GM10248 (cell line): ENCODE results near the gene SUPT7L.

Source experiments
- CTCF ChIA-PET: fragments of 300-600 bp; sonication (Branson Sonifier 250); formaldehyde crosslinking; extraction: SDS; loops from one replicate; lab custom pipeline; 2021; ENCODE audit warnings: antibody characterized with exemption; lab: Yijun Ruan, JAX
- POLR2A ChIA-PET: fragments of 350-650 bp; sonication (Branson Sonifier 250); formaldehyde crosslinking; extraction: SDS; loops from one replicate; lab custom pipeline; 2020; ENCODE audit warnings: antibody characterized with exemption; lab: Yijun Ruan, JAX
- DNase-seq: peaks from one replicate; pipeline ENCODE4 v3.0.0; 2012; ENCODE audit errors: extremely low spot score
- CTCF ChIP-seq: IDR thresholded peaks from 2 replicates; pipeline ENCODE4 v1.5.1; 2012; ENCODE audit warnings: mild to moderate bottlenecking, low read depth; ENCODE audit errors: extremely low read depth, missing control alignments, control extremely low read depth

Gene SUPT7L

GRCh38 chr2:27663285-27664153 is at the start of gene SUPT7L, which contains the start of gene SLC4A1AP:
Gene SUPT7L (minus strand): TSS chr2:27663614. CDS start chr2:27662192, 1,422 bp downstream.
Gene SLC4A1AP (plus strand): TSS chr2:27663889. CDS start chr2:27663915, 26 bp downstream.
- DNase-seq = peak; percentile 85
- POLR2A ChIA-PET = interaction anchor here (1.1 kb wide), 1 partner anchor 9 kb away, joined by 3 read pairs; no protein-coding TSS in a partner anchor
- CTCF ChIA-PET = interaction anchor here (0.9 to 11.0 kb wide), 6 partner anchors 8 to 31 kb away, joined by 3 to 111 read pairs (median 3); no protein-coding TSS in a partner anchor
- TF ChIP-seq CTCF = no peak

- ChIA-PET CTCF (interaction anchor here (1.7 to 5.4 kb wide), 3 partner anchors 9 to 41 kb away, joined by 5 to 36 read pairs (median 33); no protein-coding TSS in a partner anchor), POLR2A (no interaction called here)
- no peak for DNase-seq
Measured at GRCh38 chr2:27713201-27713600, 49.8 kb upstream of the SUPT7L start.

GRCh38 chr2:27712522-27712921 is 49.1 kb upstream of the SUPT7L start:
- CTCF ChIA-PET = interaction anchor here (1.1 to 5.4 kb wide), 6 partner anchors 8 to 62 kb away, joined by 3 to 36 read pairs (median 4); no protein-coding TSS in a partner anchor
- TF ChIP-seq CTCF = no peak
- no peak for DNase-seq
- POLR2A ChIA-PET = no interaction called here

More at GRCh38 chr2:27713201-27713600, 49.8 kb upstream of the SUPT7L start:
- no peak for TF ChIP-seq CTCF

GRCh38 chr2:27711804-27712203 is 48.4 kb upstream of the SUPT7L start:
- ChIA-PET CTCF (interaction anchor here (1.0 to 5.4 kb wide), 6 partner anchors 8 to 61 kb away, joined by 3 to 36 read pairs (median 3); no protein-coding TSS in a partner anchor), POLR2A (no interaction called here)
- DNase-seq = no peak
- no peak for TF ChIP-seq CTCF

GRCh38 chr2:27710640-27711430 is 47.4 kb upstream of the SUPT7L start:
- POLR2A ChIA-PET = no interaction called here
- DNase-seq = no peak
- TF ChIP-seq CTCF = no peak
- CTCF ChIA-PET = interaction anchor here (1.0 to 5.4 kb wide), 2 partner anchors 12 to 55 kb away, joined by 3 to 33 read pairs; no protein-coding TSS in a partner anchor
